GM12874 (cell line): ENCODE results near the gene PCLO.

Source experiments
- CTCF ChIP-seq: IDR thresholded peaks from 2 replicates; pipeline ENCODE4 v1.5.1; 2011; ENCODE audit warnings: low read depth, mild to moderate bottlenecking, control low read depth, low read length, moderate library complexity; ENCODE audit not compliant: insufficient read depth

Gene PCLO

GRCh38 chr7:83155407-83155806, 7.3 kb downstream of the PCLO start:
- TF ChIP-seq CTCF: no peak

GRCh38 chr7:83153419-83153818, 9.3 kb downstream of the PCLO start:
- TF ChIP-seq CTCF: no peak

GRCh38 chr7:83150310-83150709, 12.4 kb downstream of the PCLO start:
- no peak for TF ChIP-seq CTCF

- TF ChIP-seq CTCF: no peak
Measured at GRCh38 chr7:83149466-83149865, 13.2 kb downstream of the PCLO start.

GRCh38 chr7:83148776-83149175, 13.9 kb downstream of the PCLO start:
- TF ChIP-seq CTCF: no peak

DNA sequence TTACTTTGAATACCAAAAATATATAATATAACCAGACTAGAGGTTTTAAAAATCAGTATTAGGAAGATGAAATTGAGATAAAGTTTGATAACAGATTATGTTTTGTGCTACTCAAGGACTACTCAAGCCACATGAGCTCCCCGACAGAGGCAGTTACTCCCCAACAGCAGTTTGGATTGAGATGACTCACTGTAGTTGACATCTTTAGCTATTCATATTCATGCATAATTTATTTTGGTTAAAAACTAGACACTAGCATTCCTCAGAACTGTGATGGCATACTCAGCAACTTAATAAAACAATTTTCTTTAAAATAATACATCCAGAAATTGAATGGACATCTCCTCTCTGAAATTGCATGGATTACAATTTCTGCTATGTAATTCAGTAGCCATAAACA, 19.6 kb downstream of the PCLO start:
- TF ChIP-seq CTCF: no peak

- no peak for TF ChIP-seq CTCF
Measured at GRCh38 chr7:83142365-83142764, 20.3 kb downstream of the PCLO start.

GRCh38 chr7:83141927-83142326, 20.8 kb downstream of the PCLO start:
- no peak for TF ChIP-seq CTCF
